ENCODE measurements around the gene TMEM240.

DNA sequence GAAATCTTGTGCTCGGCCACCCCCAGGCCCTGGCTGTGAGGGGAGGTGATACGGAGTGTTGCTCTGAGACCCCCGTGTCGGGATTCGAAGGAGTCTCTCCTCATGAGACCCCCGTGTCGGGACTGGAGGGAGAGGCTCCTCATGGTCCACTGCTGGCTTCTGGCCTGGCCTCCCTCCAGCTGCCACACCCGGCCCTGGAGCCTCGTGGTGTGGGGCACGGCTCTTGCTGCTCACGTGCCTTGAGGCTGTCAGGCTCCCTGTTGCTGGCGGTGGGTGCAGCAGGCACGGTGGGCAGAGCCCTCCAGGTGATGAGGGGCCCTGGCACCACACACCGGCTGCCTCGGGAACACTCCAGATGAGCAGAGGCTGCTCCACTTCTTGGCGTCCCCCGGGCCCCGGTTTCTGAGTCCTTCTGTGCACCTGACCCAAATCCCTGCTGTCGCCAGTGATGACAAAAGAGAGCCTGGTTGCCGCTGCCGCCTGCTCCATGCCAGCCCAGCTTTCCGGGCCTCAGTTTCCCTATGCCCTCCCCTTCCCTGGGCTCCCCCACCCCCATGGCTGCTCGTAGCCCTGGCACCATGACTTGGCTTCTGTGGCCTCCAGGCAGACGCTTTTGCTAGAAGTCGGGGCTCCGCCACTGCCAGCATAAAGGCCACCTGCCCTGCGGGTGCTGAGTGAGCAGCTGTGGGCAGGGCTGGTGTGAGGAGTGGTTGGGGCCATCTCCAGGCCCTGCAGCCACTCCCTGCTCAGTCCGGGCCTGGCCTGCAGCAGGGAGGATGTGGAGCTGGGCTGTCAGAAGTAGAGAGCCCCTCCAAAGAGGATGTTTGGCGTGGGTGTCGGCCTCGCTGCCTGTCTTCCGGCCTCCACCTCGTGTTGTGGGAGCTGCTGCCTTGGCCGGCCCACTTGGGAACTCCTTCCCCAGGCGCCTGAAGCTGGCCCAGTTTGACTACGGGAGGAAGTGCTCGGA, 11.8 kb downstream of the TMEM240 start:
- TF ChIP-seq, protein P1, sequence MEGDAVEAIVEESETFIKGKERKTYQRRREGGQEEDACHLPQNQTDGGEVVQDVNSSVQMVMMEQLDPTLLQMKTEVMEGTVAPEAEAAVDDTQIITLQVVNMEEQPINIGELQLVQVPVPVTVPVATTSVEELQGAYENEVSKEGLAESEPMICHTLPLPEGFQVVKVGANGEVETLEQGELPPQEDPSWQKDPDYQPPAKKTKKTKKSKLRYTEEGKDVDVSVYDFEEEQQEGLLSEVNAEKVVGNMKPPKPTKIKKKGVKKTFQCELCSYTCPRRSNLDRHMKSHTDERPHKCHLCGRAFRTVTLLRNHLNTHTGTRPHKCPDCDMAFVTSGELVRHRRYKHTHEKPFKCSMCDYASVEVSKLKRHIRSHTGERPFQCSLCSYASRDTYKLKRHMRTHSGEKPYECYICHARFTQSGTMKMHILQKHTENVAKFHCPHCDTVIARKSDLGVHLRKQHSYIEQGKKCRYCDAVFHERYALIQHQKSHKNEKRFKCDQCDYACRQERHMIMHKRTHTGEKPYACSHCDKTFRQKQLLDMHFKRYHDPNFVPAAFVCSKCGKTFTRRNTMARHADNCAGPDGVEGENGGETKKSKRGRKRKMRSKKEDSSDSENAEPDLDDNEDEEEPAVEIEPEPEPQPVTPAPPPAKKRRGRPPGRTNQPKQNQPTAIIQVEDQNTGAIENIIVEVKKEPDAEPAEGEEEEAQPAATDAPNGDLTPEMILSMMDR (IDR thresholded peaks at IDR 0.05): no peak
- TF ChIP-seq POLR2A (IDR thresholded peaks at IDR 0.05): no peak

Measured in Peyer's patch (tissue), 4 donors.